ENCODE results near the gene WDR93.

Gene WDR93

GRCh38 chr15:89649716-89650115 is 40.9 kb upstream of the WDR93 start:
- Histone ChIP-seq H3K36me3 (ENCODE audit: control insufficient read depth in 5 of 5, insufficient read depth in 5 of 5, low read length in 5 of 5) (peaks cover 0 to 10% (median 5%) of the 10 kb centered on the region in 5 donors), H3K27ac (ENCODE audit: low read depth, low read length) (no peak overlapping the region), H3K9ac (ENCODE audit: low read length in 5 of 5) (no peak overlapping the region), H3K27me3 (ENCODE audit: control insufficient read depth in 5 of 5, insufficient read depth in 4 of 5, low read length in 5 of 5) (peaks cover 0 to 6% (median 0%) of the 10 kb centered on the region in 5 donors), H3K4me1 (ENCODE audit: control insufficient read depth in 5 of 5, insufficient read depth in 5 of 5, low read length in 5 of 5) (peaks cover 0 to 13% (median 10%) of the 10 kb centered on the region in 5 donors), H3K9me3 (ENCODE audit: control insufficient read depth in 5 of 5, low read length in 5 of 5) (no peaks in the 10 kb centered on the region), H3K4me3 (ENCODE audit: low read depth in 1 of 5, low read length in 5 of 5) (no peak overlapping the region)

DNA sequence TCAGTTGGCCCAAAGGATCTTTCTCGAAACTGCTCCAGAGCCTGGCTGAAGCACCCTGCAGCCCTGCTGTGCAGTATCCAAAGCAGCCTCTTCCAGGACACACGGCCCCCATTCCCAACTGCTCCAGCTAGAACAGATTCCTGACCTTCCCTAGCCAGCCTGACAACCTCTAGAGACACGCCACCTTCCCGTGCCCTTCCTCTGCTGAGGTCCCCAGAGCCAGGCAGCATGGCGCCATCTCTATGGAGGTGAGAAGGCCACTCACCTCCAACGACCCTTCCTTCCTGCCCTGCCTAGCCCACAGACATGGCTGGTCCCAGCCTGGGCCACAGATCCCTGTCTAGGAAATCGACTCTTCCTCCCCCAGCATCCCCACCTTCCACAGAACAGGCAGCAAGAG is 38.5 kb upstream of the WDR93 start:
- H3K9me3 ChIP-seq (ENCODE audit: control insufficient read depth in 5 of 5, low read length in 5 of 5) = no peaks in the 10 kb centered on the region
- peaks cover 0 to 3% (median 0%) of the 10 kb centered on the region in 5 donors for H3K36me3 ChIP-seq (ENCODE audit: control insufficient read depth in 5 of 5, insufficient read depth in 5 of 5, low read length in 5 of 5)
- H3K9ac ChIP-seq (ENCODE audit: low read length in 5 of 5) = no peak overlapping the region
- no peak overlapping the region for H3K4me3 ChIP-seq (ENCODE audit: low read depth in 1 of 5, low read length in 5 of 5)
- H3K4me1 ChIP-seq (ENCODE audit: control insufficient read depth in 5 of 5, insufficient read depth in 5 of 5, low read length in 5 of 5) = peaks cover 0 to 20% (median 15%) of the 10 kb centered on the region in 5 donors
- H3K27ac ChIP-seq (ENCODE audit: low read depth, low read length) = no peak overlapping the region
- H3K27me3 ChIP-seq (ENCODE audit: control insufficient read depth in 5 of 5, insufficient read depth in 4 of 5, low read length in 5 of 5) = peaks cover 0 to 6% (median 0%) of the 10 kb centered on the region in 5 donors

DNA sequence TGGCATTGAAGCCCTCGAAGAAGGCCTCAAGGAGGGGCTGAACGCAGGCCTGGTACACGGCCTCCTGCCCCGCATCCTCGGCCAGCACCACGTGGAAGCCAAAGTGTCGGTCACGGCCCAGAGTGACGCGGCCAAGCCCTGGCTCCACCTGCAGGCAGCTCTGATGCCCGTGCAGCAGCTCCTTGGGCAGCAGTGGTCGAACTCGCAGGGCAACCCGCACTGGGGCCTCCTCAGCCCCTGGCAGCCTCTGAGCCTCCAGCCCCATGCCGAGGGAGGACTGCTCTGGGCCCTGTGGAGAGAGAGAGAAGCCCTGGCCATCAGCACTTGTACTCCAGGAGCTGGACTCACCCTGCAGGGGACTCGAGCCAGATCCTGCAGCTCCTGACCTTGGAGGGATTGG is 37.9 kb upstream of the WDR93 start:
- Histone ChIP-seq H3K9ac (ENCODE audit: low read length in 5 of 5) (no peak overlapping the region), H3K4me1 (ENCODE audit: control insufficient read depth in 5 of 5, insufficient read depth in 5 of 5, low read length in 5 of 5) (peaks cover 0 to 17% (median 11%) of the 10 kb centered on the region in 5 donors), H3K27me3 (ENCODE audit: control insufficient read depth in 5 of 5, insufficient read depth in 4 of 5, low read length in 5 of 5) (peaks cover 0 to 6% (median 0%) of the 10 kb centered on the region in 5 donors), H3K4me3 (ENCODE audit: low read depth in 1 of 5, low read length in 5 of 5) (no peak overlapping the region), H3K9me3 (ENCODE audit: control insufficient read depth in 5 of 5, low read length in 5 of 5) (no peaks in the 10 kb centered on the region), H3K27ac (ENCODE audit: low read depth, low read length) (no peak overlapping the region), H3K36me3 (ENCODE audit: control insufficient read depth in 5 of 5, insufficient read depth in 5 of 5, low read length in 5 of 5) (peaks cover 0 to 3% (median 0%) of the 10 kb centered on the region in 5 donors)

DNA sequence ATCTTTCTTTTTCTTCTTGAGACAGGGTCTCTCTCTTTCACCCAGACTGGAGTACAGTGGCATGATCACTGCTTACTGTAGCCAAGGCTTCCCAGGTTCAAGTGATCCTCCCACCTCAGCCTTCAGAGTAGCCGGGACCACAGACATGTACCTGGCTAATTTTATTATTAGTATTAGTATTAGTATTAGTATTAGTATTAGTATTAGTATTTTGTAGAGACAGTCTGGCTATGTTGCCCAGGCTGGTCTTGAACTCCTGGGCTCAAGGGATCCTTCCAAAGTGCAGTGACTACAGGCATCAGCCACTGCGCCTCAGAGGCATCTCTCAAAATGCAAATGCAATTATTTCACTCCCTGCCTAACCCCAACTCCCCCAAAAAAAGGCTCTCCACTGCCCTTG is 37.0 kb upstream of the WDR93 start:
- no peak overlapping the region for H3K9ac ChIP-seq (ENCODE audit: low read length in 5 of 5)
- peaks cover 0 to 3% (median 0%) of the 10 kb centered on the region in 5 donors for H3K36me3 ChIP-seq (ENCODE audit: control insufficient read depth in 5 of 5, insufficient read depth in 5 of 5, low read length in 5 of 5)
- no peak overlapping the region for H3K27ac ChIP-seq (ENCODE audit: low read depth, low read length)
- H3K4me1 ChIP-seq (ENCODE audit: control insufficient read depth in 5 of 5, insufficient read depth in 5 of 5, low read length in 5 of 5) = peaks cover 0 to 17% (median 11%) of the 10 kb centered on the region in 5 donors
- H3K9me3 ChIP-seq (ENCODE audit: control insufficient read depth in 5 of 5, low read length in 5 of 5) = no peaks in the 10 kb centered on the region
- peaks cover 0 to 6% (median 0%) of the 10 kb centered on the region in 5 donors for H3K27me3 ChIP-seq (ENCODE audit: control insufficient read depth in 5 of 5, insufficient read depth in 4 of 5, low read length in 5 of 5)
- no peak overlapping the region for H3K4me3 ChIP-seq (ENCODE audit: low read depth in 1 of 5, low read length in 5 of 5)

DNA sequence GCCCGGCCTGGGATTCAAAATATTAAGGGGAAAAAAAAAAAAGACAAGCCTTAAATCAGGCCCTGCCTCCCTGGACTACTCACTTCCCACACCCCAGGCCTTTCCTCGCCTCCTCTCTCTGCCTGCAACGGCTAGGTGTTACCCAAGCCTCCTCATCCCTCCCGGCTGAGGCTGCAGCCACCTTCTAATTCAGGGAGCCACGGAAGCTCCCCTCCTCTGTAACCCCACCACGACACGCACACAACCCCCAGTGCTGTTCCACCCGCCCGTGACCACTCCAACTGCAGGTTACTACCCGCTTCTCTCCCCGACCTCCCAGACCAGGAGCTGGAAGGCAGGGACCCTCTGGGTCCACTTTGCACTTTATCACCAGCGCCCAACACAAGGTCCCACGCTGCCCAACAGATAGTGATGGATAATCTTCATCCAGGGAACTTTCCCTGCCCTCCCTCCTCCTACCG is 36.3 kb upstream of the WDR93 start:
- no peaks in the 10 kb centered on the region for H3K9me3 ChIP-seq (ENCODE audit: control insufficient read depth in 5 of 5, low read length in 5 of 5)
- no peak overlapping the region for H3K27ac ChIP-seq (ENCODE audit: low read depth, low read length)
- H3K27me3 ChIP-seq (ENCODE audit: control insufficient read depth in 5 of 5, insufficient read depth in 4 of 5, low read length in 5 of 5) = peaks cover 0 to 6% (median 0%) of the 10 kb centered on the region in 5 donors
- H3K4me3 ChIP-seq (ENCODE audit: low read depth in 1 of 5, low read length in 5 of 5) = peak overlapping the region; percentile 59 to 70 (median 66)
- H3K36me3 ChIP-seq (ENCODE audit: control insufficient read depth in 5 of 5, insufficient read depth in 5 of 5, low read length in 5 of 5) = peaks cover 0 to 3% (median 0%) of the 10 kb centered on the region in 5 donors
- H3K4me1 ChIP-seq (ENCODE audit: control insufficient read depth in 5 of 5, insufficient read depth in 5 of 5, low read length in 5 of 5) = peaks cover 0 to 17% (median 11%) of the 10 kb centered on the region in 5 donors
- peak overlapping the region in 2 of 5 donors; percentile 48 to 58 for H3K9ac ChIP-seq (ENCODE audit: low read length in 5 of 5)

DNA sequence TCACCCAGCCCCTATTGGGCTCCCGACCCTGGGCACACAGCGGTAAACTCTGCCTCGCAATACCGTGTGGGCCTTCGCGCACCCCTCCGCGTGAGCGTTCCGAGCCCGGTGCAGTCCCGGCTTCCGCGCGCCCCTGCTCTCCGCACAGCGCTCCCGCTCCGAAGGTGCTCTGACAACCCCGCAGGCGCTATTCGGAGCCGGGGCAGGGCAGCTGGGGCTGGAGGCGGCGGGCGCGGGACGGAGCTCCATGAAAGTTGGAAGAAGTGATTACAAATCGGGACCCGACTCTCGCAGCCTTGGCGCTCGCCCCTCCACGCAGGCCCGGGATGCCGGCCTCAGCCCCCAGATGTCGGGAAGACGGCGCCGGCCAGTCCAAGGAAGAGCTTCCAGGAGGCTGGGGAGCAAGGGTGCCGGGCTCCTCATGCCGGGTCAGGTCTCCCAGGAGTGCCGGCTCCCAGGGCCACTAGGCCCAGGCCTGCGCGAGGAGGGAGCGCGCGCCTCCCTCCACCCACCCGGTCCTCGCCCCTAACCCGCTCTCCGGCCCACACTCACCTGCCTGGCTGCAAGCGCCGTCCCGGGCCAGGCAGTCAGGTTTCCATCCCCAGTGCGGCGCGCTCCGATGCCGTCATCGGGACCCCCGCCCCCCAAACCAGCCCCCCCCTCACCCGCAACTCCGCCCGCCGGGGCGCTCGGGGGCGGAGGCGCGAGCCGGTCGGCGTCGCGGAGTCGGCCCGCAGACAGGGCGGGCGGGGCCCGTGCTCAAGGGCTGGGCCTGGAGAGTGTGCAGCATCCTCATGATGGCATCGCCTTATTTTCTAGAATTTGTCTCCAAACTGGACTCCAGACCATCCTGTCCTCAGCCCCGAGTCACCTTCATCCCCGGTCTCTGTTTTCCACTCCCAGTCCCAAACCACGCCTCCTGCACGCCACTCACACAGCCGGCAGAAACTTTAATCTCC is 35.5 kb upstream of the WDR93 start, which contains the start of gene KIF7:
TSS of gene KIF7 (minus strand) at position 621 of the 959 bp plus-strand sequence. CDS start 2,537 bp downstream, outside the sequence.
- H3K9ac ChIP-seq (ENCODE audit: low read length in 5 of 5) = peak within 1 kb of the TSS in 2 of 5 donors; percentile 48 to 58
- peaks cover 0 to 6% (median 0%) of the 10 kb centered on the region in 5 donors for H3K27me3 ChIP-seq (ENCODE audit: control insufficient read depth in 5 of 5, insufficient read depth in 4 of 5, low read length in 5 of 5)
- no peak within 1 kb of the TSS for H3K27ac ChIP-seq (ENCODE audit: low read depth, low read length)
- peak within 1 kb of the TSS; percentile 59 to 70 (median 66) for H3K4me3 ChIP-seq (ENCODE audit: low read depth in 1 of 5, low read length in 5 of 5)
- H3K9me3 ChIP-seq (ENCODE audit: control insufficient read depth in 5 of 5, low read length in 5 of 5) = no peaks in the 10 kb centered on the region
- peaks cover 0 to 3% (median 0%) of the 10 kb centered on the region in 5 donors for H3K36me3 ChIP-seq (ENCODE audit: control insufficient read depth in 5 of 5, insufficient read depth in 5 of 5, low read length in 5 of 5)
- peaks cover 0 to 17% (median 11%) of the 10 kb centered on the region in 5 donors for H3K4me1 ChIP-seq (ENCODE audit: control insufficient read depth in 5 of 5, insufficient read depth in 5 of 5, low read length in 5 of 5)

DNA sequence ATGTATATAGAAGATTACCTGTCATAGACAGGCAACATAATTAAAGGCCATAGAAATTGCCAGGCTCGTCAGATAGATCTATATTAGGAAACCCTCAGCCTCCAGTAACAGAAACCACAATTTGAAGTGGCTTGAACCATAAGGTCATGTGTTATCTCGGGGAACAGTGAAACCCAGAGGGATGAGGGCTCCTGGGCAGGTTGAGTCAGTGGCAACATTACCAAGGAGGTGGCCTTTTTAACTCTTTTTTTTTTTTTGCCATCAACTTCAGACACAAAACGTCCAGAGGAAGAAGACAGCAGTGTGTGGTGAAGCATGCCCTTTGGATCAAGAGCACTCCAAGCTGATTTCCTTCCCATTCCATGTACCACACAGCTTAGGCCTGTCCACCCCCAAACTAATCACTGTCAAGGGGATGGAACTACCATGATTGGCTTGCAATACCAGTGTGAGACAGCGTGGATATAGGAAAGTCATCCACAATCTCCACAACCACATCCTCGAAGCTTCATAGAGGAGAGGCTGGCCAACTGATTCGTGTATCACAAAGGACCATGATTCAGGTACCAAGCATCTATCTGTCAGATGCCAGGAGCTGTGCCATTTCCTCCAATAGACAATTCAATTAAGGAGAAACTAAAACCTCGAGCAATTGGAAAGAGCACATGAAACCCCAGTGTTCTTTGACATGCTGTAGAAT is 34.3 kb upstream of the WDR93 start:
- Histone ChIP-seq H3K36me3 (ENCODE audit: control insufficient read depth in 5 of 5, insufficient read depth in 5 of 5, low read length in 5 of 5) (peaks cover 0 to 6% (median 0%) of the 10 kb centered on the region in 5 donors), H3K4me3 (ENCODE audit: low read depth in 1 of 5, low read length in 5 of 5) (no peak overlapping the region), H3K4me1 (ENCODE audit: control insufficient read depth in 5 of 5, insufficient read depth in 5 of 5, low read length in 5 of 5) (peaks cover 0 to 17% (median 11%) of the 10 kb centered on the region in 5 donors), H3K27ac (ENCODE audit: low read depth, low read length) (no peak overlapping the region), H3K9me3 (ENCODE audit: control insufficient read depth in 5 of 5, low read length in 5 of 5) (no peaks in the 10 kb centered on the region), H3K27me3 (ENCODE audit: control insufficient read depth in 5 of 5, insufficient read depth in 4 of 5, low read length in 5 of 5) (peaks cover 0 to 6% (median 0%) of the 10 kb centered on the region in 5 donors), H3K9ac (ENCODE audit: low read length in 5 of 5) (no peak overlapping the region)

- Histone ChIP-seq H3K9me3 (ENCODE audit: control insufficient read depth in 5 of 5, low read length in 5 of 5) (no peaks in the 10 kb centered on the region), H3K27me3 (ENCODE audit: control insufficient read depth in 5 of 5, insufficient read depth in 4 of 5, low read length in 5 of 5) (peaks cover 0 to 6% (median 0%) of the 10 kb centered on the region in 5 donors), H3K9ac (ENCODE audit: low read length in 5 of 5) (no peak overlapping the region), H3K4me3 (ENCODE audit: low read depth in 1 of 5, low read length in 5 of 5) (no peak overlapping the region), H3K36me3 (ENCODE audit: control insufficient read depth in 5 of 5, insufficient read depth in 5 of 5, low read length in 5 of 5) (peaks cover 0 to 4% (median 0%) of the 10 kb centered on the region in 5 donors), H3K4me1 (ENCODE audit: control insufficient read depth in 5 of 5, insufficient read depth in 5 of 5, low read length in 5 of 5) (peaks cover 3 to 25% (median 19%) of the 10 kb centered on the region in 5 donors), H3K27ac (ENCODE audit: low read depth, low read length) (no peak overlapping the region)
These were observed 32.9 kb upstream of the WDR93 start for GRCh38 chr15:89657686-89658200.

DNA sequence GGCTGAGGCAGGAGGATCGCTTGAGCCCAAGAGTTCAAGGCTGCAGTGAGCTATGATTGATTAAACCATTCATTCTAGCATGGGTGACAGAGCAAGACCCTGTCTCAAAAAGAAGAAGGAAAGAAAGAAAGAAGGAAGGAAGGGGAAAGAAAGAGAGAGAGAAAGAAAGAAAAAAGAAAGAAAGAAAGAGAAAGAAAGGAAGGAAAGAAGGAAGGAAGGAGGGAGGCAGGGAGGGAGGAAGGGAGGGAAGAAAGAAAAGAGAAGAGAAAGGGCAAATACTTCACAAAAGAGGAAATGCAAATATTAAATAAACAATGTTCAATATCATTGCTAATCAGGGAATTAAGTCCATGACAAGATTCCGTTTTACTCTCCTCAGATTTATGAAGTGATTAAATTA is 31.3 kb upstream of the WDR93 start:
- Histone ChIP-seq H3K4me1 (ENCODE audit: control insufficient read depth in 5 of 5, insufficient read depth in 5 of 5, low read length in 5 of 5) (peaks cover 3 to 28% (median 24%) of the 10 kb centered on the region in 5 donors), H3K4me3 (ENCODE audit: low read depth in 1 of 5, low read length in 5 of 5) (no peak overlapping the region), H3K36me3 (ENCODE audit: control insufficient read depth in 5 of 5, insufficient read depth in 5 of 5, low read length in 5 of 5) (peaks cover 0 to 4% (median 0%) of the 10 kb centered on the region in 5 donors), H3K9me3 (ENCODE audit: control insufficient read depth in 5 of 5, low read length in 5 of 5) (no peaks in the 10 kb centered on the region), H3K9ac (ENCODE audit: low read length in 5 of 5) (no peak overlapping the region), H3K27ac (ENCODE audit: low read depth, low read length) (no peak overlapping the region), H3K27me3 (ENCODE audit: control insufficient read depth in 5 of 5, insufficient read depth in 4 of 5, low read length in 5 of 5) (peaks cover 0 to 5% (median 0%) of the 10 kb centered on the region in 5 donors)

All from subcutaneous abdominal adipose tissue (tissue), 5 donors.